Upper lobe of left lung (tissue), 4 donors: ENCODE results near the gene CNIH2.

Experiments
- EP300 ChIP-seq, 4 donors: sonication (generic); formaldehyde crosslinking; IDR thresholded peaks; one replicate each; pipeline ENCODE4 v1.5.1; 2017; ENCODE audit warnings: antibody characterized with exemption in 4 of 4, control low read depth in 2 of 4
- POLR2A ChIP-seq, 4 donors: fragments of 450-650 bp; IDR thresholded peaks; one replicate each; pipeline ENCODE4 v1.5.1; 2016 to 2017; ENCODE audit warnings: antibody characterized with exemption in 4 of 4, mild to moderate bottlenecking in 2 of 4
- POLR2AphosphoS5 ChIP-seq, 2 donors: sonication (generic); formaldehyde crosslinking; IDR thresholded peaks; one replicate each; pipeline ENCODE4 v1.5.1; 2017; ENCODE audit warnings: antibody characterized with exemption in 2 of 2
- TF ChIP-seq, protein P1 (sequence below), 6 experiments: fragments of 450-650 bp in 4 of 6; fragments of 200-600 bp in 2 of 6; sonication (generic) in 2 of 6; IDR thresholded peaks; one replicate each; pipeline ENCODE4 v1.5.1; 2016 to 2019; ENCODE audit warnings: antibody characterized with exemption in 6 of 6

DNA sequence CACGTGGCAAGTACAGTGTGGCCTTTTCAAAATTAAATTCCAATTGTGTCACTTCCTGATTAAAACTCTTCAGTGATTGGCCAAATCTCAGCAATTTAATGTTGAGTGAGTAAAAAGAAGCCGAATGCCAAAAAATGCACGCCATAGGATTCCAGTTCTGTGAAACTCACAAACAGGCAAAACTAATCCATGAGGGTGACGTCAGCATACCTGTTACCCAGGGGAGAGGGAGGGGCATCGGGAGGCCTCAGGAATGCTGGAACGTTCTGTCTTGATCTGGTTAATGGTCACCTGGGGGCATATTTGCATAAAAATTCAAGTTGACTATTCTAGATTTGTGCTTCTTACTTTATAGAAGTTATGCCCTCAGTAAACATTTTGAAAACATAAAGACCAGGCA lies 49.5 kb upstream of the CNIH2 start:
- TF ChIP-seq EP300 (IDR thresholded peaks at IDR 0.05) (no peak), POLR2AphosphoS5 (IDR thresholded peaks at IDR 0.05) (no peak), POLR2A (IDR thresholded peaks at IDR 0.05) (no peak)
- TF ChIP-seq, protein P1, sequence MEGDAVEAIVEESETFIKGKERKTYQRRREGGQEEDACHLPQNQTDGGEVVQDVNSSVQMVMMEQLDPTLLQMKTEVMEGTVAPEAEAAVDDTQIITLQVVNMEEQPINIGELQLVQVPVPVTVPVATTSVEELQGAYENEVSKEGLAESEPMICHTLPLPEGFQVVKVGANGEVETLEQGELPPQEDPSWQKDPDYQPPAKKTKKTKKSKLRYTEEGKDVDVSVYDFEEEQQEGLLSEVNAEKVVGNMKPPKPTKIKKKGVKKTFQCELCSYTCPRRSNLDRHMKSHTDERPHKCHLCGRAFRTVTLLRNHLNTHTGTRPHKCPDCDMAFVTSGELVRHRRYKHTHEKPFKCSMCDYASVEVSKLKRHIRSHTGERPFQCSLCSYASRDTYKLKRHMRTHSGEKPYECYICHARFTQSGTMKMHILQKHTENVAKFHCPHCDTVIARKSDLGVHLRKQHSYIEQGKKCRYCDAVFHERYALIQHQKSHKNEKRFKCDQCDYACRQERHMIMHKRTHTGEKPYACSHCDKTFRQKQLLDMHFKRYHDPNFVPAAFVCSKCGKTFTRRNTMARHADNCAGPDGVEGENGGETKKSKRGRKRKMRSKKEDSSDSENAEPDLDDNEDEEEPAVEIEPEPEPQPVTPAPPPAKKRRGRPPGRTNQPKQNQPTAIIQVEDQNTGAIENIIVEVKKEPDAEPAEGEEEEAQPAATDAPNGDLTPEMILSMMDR (IDR thresholded peaks at IDR 0.05): no peak
